Loucy (cell line): ENCODE measurements around the gene SLC5A1.

Experiments
- H2AFZ ChIP-seq: fragments of 200-600 bp; sonication (generic); 2 replicates; pipeline ENCODE4 v1.6.0; 2016; ENCODE audit warnings: antibody characterized with exemption, mild to moderate bottlenecking, low read length, moderate library complexity
- H3F3A ChIP-seq: fragments of 200-600 bp; 2 replicates; pipeline ENCODE4 v1.6.0; 2016; ENCODE audit warnings: antibody characterized with exemption, low read depth, mild to moderate bottlenecking
- H3K27me3 ChIP-seq: fragments of 200-600 bp; sonication (generic); 2 replicates; pipeline ENCODE4 v1.6.1; 2014; ENCODE audit warnings: low read length, mild to moderate bottlenecking; ENCODE audit not compliant: insufficient read depth, poor library complexity, severe bottlenecking
- H3K36me3 ChIP-seq: fragments of 200-600 bp; sonication (generic); 2 replicates; pipeline ENCODE4 v1.6.1; 2016; ENCODE audit warnings: low read length; ENCODE audit not compliant: insufficient read depth
- H3K4me1 ChIP-seq: fragments of 200-600 bp; sonication (generic); 2 replicates; pipeline ENCODE4 v1.5.1; 2014; ENCODE audit warnings: low read length, mild to moderate bottlenecking; ENCODE audit not compliant: insufficient read depth, poor library complexity, severe bottlenecking
- H3K4me2 ChIP-seq: fragments of 200-600 bp; sonication (generic); 2 replicates; pipeline ENCODE4 v1.6.0; 2014; ENCODE audit warnings: antibody characterized with exemption, low read length, low read depth, mild to moderate bottlenecking; ENCODE audit not compliant: poor library complexity, severe bottlenecking
- H3K4me3 ChIP-seq: fragments of 200-600 bp; sonication (generic); 2 replicates; pipeline ENCODE4 v1.5.1; 2014; ENCODE audit warnings: low read length, mild to moderate bottlenecking, mixed read lengths; ENCODE audit not compliant: poor library complexity, severe bottlenecking
- H3K79me2 ChIP-seq: fragments of 200-600 bp; sonication (generic); 2 replicates; pipeline ENCODE4 v1.6.1; 2014; ENCODE audit warnings: low read length; ENCODE audit not compliant: insufficient read depth
- H3K9ac ChIP-seq: fragments of 200-600 bp; sonication (generic); 2 replicates; pipeline ENCODE4 v1.6.0; 2014; ENCODE audit warnings: mild to moderate bottlenecking, low read depth, low read length, moderate library complexity; ENCODE audit not compliant: poor library complexity, severe bottlenecking
- H3K9me2 ChIP-seq: fragments of 200-600 bp; sonication (generic); replicated peaks from 2 replicates; pipeline ENCODE4 v1.6.1; 2016; ENCODE audit warnings: low read depth, low read length, mixed read lengths
- H3K9me3 ChIP-seq: fragments of 200-600 bp; sonication (generic); 2 replicates; pipeline ENCODE4 v1.6.1; 2014; ENCODE audit warnings: mild to moderate bottlenecking, antibody characterized with exemption, low read length, low read depth; ENCODE audit not compliant: insufficient read depth
- H4K20me1 ChIP-seq: fragments of 200-600 bp; sonication (generic); 2 replicates; pipeline ENCODE4 v1.6.0; 2014; ENCODE audit warnings: antibody characterized with exemption, low read length, mild to moderate bottlenecking; ENCODE audit not compliant: insufficient read depth, poor library complexity, severe bottlenecking
- CTCF ChIP-seq: fragments of 200-600 bp; sonication (generic); conservative IDR thresholded peaks from 2 replicates; pipeline ENCODE4 v1.5.1; 2014; ENCODE audit warnings: mild to moderate bottlenecking, antibody characterized with exemption, low read length
- EZH2phosphoT487 ChIP-seq: fragments of 200-600 bp; IDR thresholded peaks from 2 replicates; pipeline ENCODE4 v1.6.1; 2018; ENCODE audit warnings: antibody characterized with exemption, mild to moderate bottlenecking, moderate library complexity, borderline replicate concordance

Gene SLC5A1

GRCh38 chr22:32083000-32083399, 39.9 kb downstream of the SLC5A1 start:
- no peak for TF ChIP-seq CTCF
- no peak for TF ChIP-seq EZH2phosphoT487
- no peak overlapping the region for H3K9ac ChIP-seq
- H2AFZ ChIP-seq = no peak overlapping the region
- H3K79me2 ChIP-seq = no peaks in the 10 kb centered on the region
- H3K27me3 ChIP-seq = no peaks in the 10 kb centered on the region
- no peaks in the 10 kb centered on the region for H3K36me3 ChIP-seq
- H4K20me1 ChIP-seq = no peaks in the 10 kb centered on the region
- no peak overlapping the region for H3K4me3 ChIP-seq
- no peaks in the 10 kb centered on the region for H3K9me2 ChIP-seq
- H3F3A ChIP-seq = no peaks in the 10 kb centered on the region
- no peaks in the 10 kb centered on the region for H3K9me3 ChIP-seq
- H3K4me1 ChIP-seq = no peaks in the 10 kb centered on the region
- no peak overlapping the region for H3K4me2 ChIP-seq

GRCh38 chr22:32083814-32084213, 40.8 kb downstream of the SLC5A1 start:
- no peak overlapping the region for H3K4me2 ChIP-seq
- no peaks in the 10 kb centered on the region for H3F3A ChIP-seq
- H3K9me2 ChIP-seq = no peaks in the 10 kb centered on the region
- no peaks in the 10 kb centered on the region for H3K9me3 ChIP-seq
- no peak overlapping the region for H3K9ac ChIP-seq
- H3K4me3 ChIP-seq = no peak overlapping the region
- H3K27me3 ChIP-seq = no peaks in the 10 kb centered on the region
- H3K36me3 ChIP-seq = no peaks in the 10 kb centered on the region
- no peaks in the 10 kb centered on the region for H4K20me1 ChIP-seq
- H3K4me1 ChIP-seq = no peaks in the 10 kb centered on the region
- H2AFZ ChIP-seq = no peak overlapping the region
- H3K79me2 ChIP-seq = no peaks in the 10 kb centered on the region
- no peak for TF ChIP-seq CTCF

GRCh38 chr22:32088084-32088483, 45.0 kb downstream of the SLC5A1 start:
- Histone ChIP-seq H3K9ac (no peak overlapping the region), H3K4me3 (no peak overlapping the region), H3K4me2 (no peak overlapping the region), H2AFZ (no peak overlapping the region), H3K79me2 (no peaks in the 10 kb centered on the region), H3F3A (no peaks in the 10 kb centered on the region), H4K20me1 (no peaks in the 10 kb centered on the region), H3K36me3 (no peaks in the 10 kb centered on the region), H3K9me3 (no peaks in the 10 kb centered on the region), H3K4me1 (no peaks in the 10 kb centered on the region), H3K27me3 (no peaks in the 10 kb centered on the region), H3K9me2 (no peaks in the 10 kb centered on the region)
- TF ChIP-seq CTCF = no peak
